Astrocyte (in vitro differentiated cells and primary cell): ENCODE data around the gene BCL2L1. TPM values are rescaled to one million over a fixed set of nuclear protein-coding genes. Genes with fewer than 3 reads are reported as not detected.
A peak's percentile ranks its signal among the peaks of the same experiment; 100 is the strongest.

Source experiments
- DNase-seq: peaks from one replicate; pipeline ENCODE4 v3.0.0-alpha.2; 2010; ENCODE audit warnings: low read depth
- FAIRE-seq: peaks from 2 replicates; lab custom pipeline; 2011; peaks lifted over from hg19 to GRCh38; lab: Jason Lieb, UNC
- H2AFZ ChIP-seq: 2 replicates; pipeline ENCODE4 v1.6.0; 2012; ENCODE audit warnings: low read depth, low read length, inconsistent platforms
- H3K27ac ChIP-seq: 2 replicates; pipeline ENCODE4 v1.5.1; 2011; ENCODE audit warnings: low read depth, low read length, inconsistent platforms
- H3K27me3 ChIP-seq: 2 replicates; pipeline ENCODE4 v1.6.0; 2011; ENCODE audit warnings: low read length, inconsistent platforms; ENCODE audit not compliant: insufficient read depth
- H3K36me3 ChIP-seq: 2 replicates; pipeline ENCODE4 v1.5.1; 2011; ENCODE audit warnings: low read length, inconsistent platforms; ENCODE audit not compliant: insufficient read depth
- H3K4me1 ChIP-seq: 2 replicates; pipeline ENCODE4 v1.5.1; 2011; ENCODE audit warnings: low read length, inconsistent platforms; ENCODE audit not compliant: insufficient read depth
- H3K4me2 ChIP-seq: 2 replicates; pipeline ENCODE4 v1.6.0; 2012; ENCODE audit warnings: low read length, inconsistent platforms
- H3K4me3 ChIP-seq: 2 replicates; pipeline ENCODE4 v1.5.1; 2011; ENCODE audit warnings: low read depth, mild to moderate bottlenecking, low read length, inconsistent platforms; ENCODE audit not compliant: insufficient read depth
- H3K79me2 ChIP-seq: 2 replicates; pipeline ENCODE4 v1.6.0; 2012; ENCODE audit warnings: mild to moderate bottlenecking, low read length, inconsistent platforms; ENCODE audit not compliant: insufficient read depth
- H3K9ac ChIP-seq: 2 replicates; pipeline ENCODE4 v1.6.0; 2012; ENCODE audit warnings: mild to moderate bottlenecking, low read length, inconsistent platforms
- H3K9me3 ChIP-seq: 2 replicates; pipeline ENCODE4 v1.5.1; 2012; ENCODE audit warnings: low read depth, mild to moderate bottlenecking, low read length, inconsistent platforms; ENCODE audit not compliant: insufficient read depth
- H4K20me1 ChIP-seq: 2 replicates; pipeline ENCODE4 v1.6.0; 2012; ENCODE audit warnings: low read length, inconsistent platforms; ENCODE audit not compliant: insufficient read depth
- H3K27ac Mint-ChIP-seq: one replicate; pipeline ENCODE4 v1.8.0; 2021; ENCODE audit warnings: mild to moderate bottlenecking, mixed read lengths; ENCODE audit not compliant: unreplicated experiment
- H3K27me3 Mint-ChIP-seq: one replicate; pipeline ENCODE4 v1.8.0; 2021; ENCODE audit warnings: low read depth, mixed read lengths; ENCODE audit not compliant: unreplicated experiment
- H3K36me3 Mint-ChIP-seq: one replicate; pipeline ENCODE4 v1.8.0; 2021; ENCODE audit warnings: low read depth, mixed read lengths; ENCODE audit not compliant: unreplicated experiment
- H3K4me1 Mint-ChIP-seq: one replicate; pipeline ENCODE4 v1.8.0; 2021; ENCODE audit warnings: low read depth, mixed read lengths; ENCODE audit not compliant: unreplicated experiment
- H3K4me3 Mint-ChIP-seq: one replicate; pipeline ENCODE4 v1.8.0; 2021; ENCODE audit warnings: mild to moderate bottlenecking, moderate library complexity, mixed read lengths; ENCODE audit not compliant: unreplicated experiment
- H3K9me3 Mint-ChIP-seq: one replicate; pipeline ENCODE4 v1.8.0; 2021; ENCODE audit warnings: mild to moderate bottlenecking, mixed read lengths; ENCODE audit not compliant: unreplicated experiment
- CTCF ChIP-seq: IDR thresholded peaks from 2 replicates; pipeline ENCODE4 v1.5.1; 2011; ENCODE audit warnings: low read depth, mild to moderate bottlenecking, inconsistent platforms, low read length, moderate library complexity; ENCODE audit not compliant: insufficient read depth
- EZH2 ChIP-seq: IDR thresholded peaks from 2 replicates; pipeline ENCODE4 v1.6.1; 2012; ENCODE audit warnings: mild to moderate bottlenecking, low read length, inconsistent platforms; ENCODE audit not compliant: insufficient read depth
- total RNA-seq: library from RNA; stranded (reverse); gene quantifications from 2 replicates; pipeline ENCODE4 v1.2.1, GENCODE V29; 2021

The BCL2L1 gene
- total RNA-seq, 1 donor from 2014 or later: 149 TPM

DNA sequence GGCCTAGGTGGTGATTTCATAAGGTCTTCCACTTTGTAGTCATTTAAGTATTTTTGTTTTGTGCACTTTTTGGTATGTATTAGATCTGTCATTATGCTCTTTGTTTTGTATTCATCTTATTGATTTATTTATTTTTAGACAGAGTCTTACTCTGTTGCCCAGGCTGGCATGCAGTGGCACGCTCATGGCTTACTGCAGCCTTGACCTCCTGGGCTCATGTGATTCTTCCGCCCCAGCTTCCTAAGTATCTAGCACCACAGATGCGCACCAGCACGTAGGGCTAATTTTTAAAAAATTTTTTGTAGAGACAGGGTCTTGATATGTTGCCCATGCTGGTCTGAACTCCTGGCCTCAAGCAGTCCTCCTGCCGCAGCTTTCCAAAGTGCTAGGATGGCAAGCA, 47.0 kb upstream of the BCL2L1 start:
- Histone ChIP-seq H3K36me3 (peaks cover 19% of the 10 kb centered on the region), H3K4me1 (peaks cover 9% of the 10 kb centered on the region), H3K27ac (no peak overlapping the region), H3K4me2 (no peak overlapping the region), H3K9me3 (no peaks in the 10 kb centered on the region), H3K79me2 (peaks cover 38% of the 10 kb centered on the region), H2AFZ (no peak overlapping the region), H3K4me3 (no peak overlapping the region), H3K27me3 (no peaks in the 10 kb centered on the region), H4K20me1 (peaks cover 4% of the 10 kb centered on the region), H3K9ac (no peak overlapping the region)
- Mint-ChIP-seq H3K4me3 (no peak overlapping the region), H3K27me3 (no peaks in the 10 kb centered on the region), H3K36me3 (peaks cover 4% of the 10 kb centered on the region), H3K9me3 (no peaks in the 10 kb centered on the region), H3K27ac (no peak overlapping the region), H3K4me1 (peaks cover 2% of the 10 kb centered on the region)
- no peak for DNase-seq
- no peak for FAIRE-seq
- no peak for TF ChIP-seq EZH2

DNA sequence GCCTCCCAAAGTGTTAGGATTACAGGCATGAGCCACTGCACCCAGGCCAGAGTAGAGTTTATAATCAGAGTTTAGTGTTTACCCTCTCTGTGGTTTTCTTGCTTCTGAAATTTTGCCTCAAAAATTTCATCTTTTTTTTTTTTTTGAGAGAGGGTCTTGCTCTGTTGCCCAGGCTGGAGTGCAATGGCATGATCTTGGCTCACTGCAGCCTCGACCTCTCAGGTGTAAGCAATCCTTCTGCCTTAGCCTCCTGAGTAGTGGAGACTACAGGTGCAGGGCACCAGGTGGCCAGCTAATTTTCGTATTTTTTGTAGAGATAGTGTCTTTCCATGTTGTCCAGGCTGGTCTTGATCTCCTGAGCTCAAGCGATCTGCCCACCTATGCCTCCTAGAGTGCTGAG, 45.1 kb upstream of the BCL2L1 start:
- no peak for FAIRE-seq
- Histone ChIP-seq H3K27me3 (no peaks in the 10 kb centered on the region), H3K27ac (no peak overlapping the region), H3K9me3 (no peaks in the 10 kb centered on the region), H3K4me1 (peaks cover 15% of the 10 kb centered on the region), H3K9ac (no peak overlapping the region), H3K4me2 (no peak overlapping the region), H4K20me1 (no peaks in the 10 kb centered on the region), H3K36me3 (peaks cover 14% of the 10 kb centered on the region), H2AFZ (no peak overlapping the region), H3K4me3 (no peak overlapping the region), H3K79me2 (peaks cover 47% of the 10 kb centered on the region)
- H3K27me3 Mint-ChIP-seq: no peaks in the 10 kb centered on the region
- H3K4me1 Mint-ChIP-seq: peaks cover 4% of the 10 kb centered on the region
- no peaks in the 10 kb centered on the region for H3K9me3 Mint-ChIP-seq
- DNase-seq: no peak
- TF ChIP-seq EZH2: no peak
- TF ChIP-seq CTCF: no peak
- peaks cover 2% of the 10 kb centered on the region for H3K36me3 Mint-ChIP-seq
- H3K4me3 Mint-ChIP-seq: no peak overlapping the region
- no peak overlapping the region for H3K27ac Mint-ChIP-seq

DNA sequence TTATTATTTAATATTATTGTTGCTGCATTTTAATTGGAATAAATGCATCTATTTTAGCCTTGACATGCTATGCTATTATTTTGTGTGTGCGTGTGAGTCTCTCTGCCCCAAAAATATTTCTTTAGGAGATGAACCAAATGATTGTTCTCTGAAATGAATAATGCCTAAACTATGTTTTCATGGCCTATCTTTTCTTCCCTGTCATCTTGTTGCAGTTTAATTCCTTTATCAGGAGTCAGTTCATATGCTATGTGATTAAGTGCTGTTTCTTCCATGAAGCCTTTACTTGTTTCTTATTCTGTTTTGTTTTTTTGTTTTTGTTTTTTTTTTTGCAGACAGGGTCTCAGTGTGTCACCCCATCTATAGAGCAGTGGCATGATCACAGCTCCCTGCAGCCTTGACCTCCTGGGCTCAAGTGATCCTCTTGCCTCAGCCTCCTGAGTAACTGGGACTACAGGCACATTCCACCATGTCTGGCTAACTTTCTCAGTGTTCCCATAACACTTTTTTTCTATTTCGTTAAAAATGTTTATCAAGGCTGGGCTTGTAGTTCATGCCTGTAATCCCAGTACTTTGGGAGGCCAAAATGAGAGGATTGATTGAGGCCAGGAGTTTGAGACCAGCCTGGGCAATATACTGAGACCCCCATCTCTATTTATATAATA, 42.1 kb upstream of the BCL2L1 start:
- Histone ChIP-seq H3K79me2 (peaks cover 73% of the 10 kb centered on the region), H3K27ac (peak overlapping the region; percentile 93)
- DNase-seq: peak; percentile 75

More for the DNA sequence above, 42.1 kb upstream of the BCL2L1 start:
- no peak overlapping the region for H3K27ac Mint-ChIP-seq
- H3K27me3 Mint-ChIP-seq: no peaks in the 10 kb centered on the region
- peaks cover 4% of the 10 kb centered on the region for H3K4me1 Mint-ChIP-seq
- H4K20me1 ChIP-seq: no peaks in the 10 kb centered on the region
- peak; percentile 69 for FAIRE-seq
- peaks cover 5% of the 10 kb centered on the region for H3K36me3 ChIP-seq
- H3K4me2 ChIP-seq: peak overlapping the region; percentile 64
- H3K4me3 ChIP-seq: no peak overlapping the region
- H3K9ac ChIP-seq: peak overlapping the region; percentile 58
- no peaks in the 10 kb centered on the region for H3K27me3 ChIP-seq
- H3K9me3 ChIP-seq: no peaks in the 10 kb centered on the region
- no peak overlapping the region for H2AFZ ChIP-seq
- TF ChIP-seq CTCF (no peak), EZH2 (no peak)
- H3K36me3 Mint-ChIP-seq: peaks cover 2% of the 10 kb centered on the region
- no peak overlapping the region for H3K4me3 Mint-ChIP-seq
- H3K9me3 Mint-ChIP-seq: no peaks in the 10 kb centered on the region
- peaks cover 15% of the 10 kb centered on the region for H3K4me1 ChIP-seq
